ENCODE results near the gene ACVR2A. TPM values are rescaled to one million over a fixed set of nuclear protein-coding genes. Genes with fewer than 3 reads are reported as not detected.

Gene ACVR2A
- total RNA-seq, 1 experiment from 2014 or later: 13.4 TPM

- no peak overlapping the region for H2BK5ac ChIP-seq (ENCODE audit: insufficient read length, low read length)
- WGBS (ENCODE audit: extremely low coverage, insufficient read length, low lambda C conversion rate): no CpG with 5 or more reads among the region's 16 CpGs
- no peak overlapping the region for H2BK12ac ChIP-seq (ENCODE audit: insufficient read length, low read depth, low read length)
Measured at GRCh38 chr2:147827088-147827375, 17.8 kb upstream of the ACVR2A start.

More at GRCh38 chr2:147827088-147827375, 17.8 kb upstream of the ACVR2A start:
- no peak overlapping the region for H3K27ac Mint-ChIP-seq
- no peak overlapping the region for H4K8ac ChIP-seq (replicated peaks; ENCODE audit: insufficient read length, low read depth, low read length)
- H3K4me1 ChIP-seq (ENCODE audit: insufficient read depth, low read length): no peaks in the 10 kb centered on the region
- no peak overlapping the region for H2AFZ ChIP-seq (ENCODE audit: low read length)
- no peaks in the 10 kb centered on the region for H3K79me2 ChIP-seq (ENCODE audit: insufficient read depth, low read length)
- no peak overlapping the region for H4K91ac ChIP-seq (ENCODE audit: insufficient read length, low read depth, low read length)
- H3K4me1 Mint-ChIP-seq: no peaks in the 10 kb centered on the region
- no peak overlapping the region for H2BK20ac ChIP-seq (ENCODE audit: low read depth, low read length, poor library complexity, severe bottlenecking)
- no peak for DNase-seq
- H3K4me2 ChIP-seq (ENCODE audit: insufficient read depth, insufficient read length, low read length): no peak overlapping the region
- no peak overlapping the region for H2BK15ac ChIP-seq (ENCODE audit: low read depth, low read length)
- no peak overlapping the region for H3K14ac ChIP-seq (ENCODE audit: insufficient read depth, low read length)
- no peaks in the 10 kb centered on the region; the same call in 1 of the 2 replicates for H3K27me3 Mint-ChIP-seq (ENCODE audit: low read depth)
- H3K36me3 Mint-ChIP-seq (ENCODE audit: insufficient read depth in 1 of 3, low read depth in 3 of 3): peaks cover 0 to 8% (median 4%) of the 10 kb centered on the region in 3 experiments; a peak in 2 of 7 replicates
- H2AK5ac ChIP-seq (ENCODE audit: insufficient read length, low read length): no peak overlapping the region
- no peak for TF ChIP-seq CTCF (conservative IDR thresholded peaks at IDR 0.05)
- H3K23me2 ChIP-seq (ENCODE audit: insufficient read length, low read depth, low read length, poor library complexity, severe bottlenecking): no peaks in the 10 kb centered on the region
- H4K20me1 ChIP-seq (ENCODE audit: control insufficient read depth, insufficient read depth, insufficient read length): no peaks in the 10 kb centered on the region
- no peak overlapping the region for H3T11ph ChIP-seq (ENCODE audit: low read length)
- H3K9me3 ChIP-seq (ENCODE audit: control insufficient read depth, low read depth, low read length): no peaks in the 10 kb centered on the region
- no peaks in the 10 kb centered on the region for H3K79me1 ChIP-seq (ENCODE audit: insufficient read depth, low read depth, low read length, poor library complexity, severe bottlenecking)
- H3K4me3 Mint-ChIP-seq: no peak overlapping the region
- no peak overlapping the region for H3K4ac ChIP-seq (ENCODE audit: low read depth, low read length)
- no peaks in the 10 kb centered on the region for H3K27me3 ChIP-seq (ENCODE audit: insufficient read depth, low read length)
- H3K9me3 Mint-ChIP-seq: peaks cover 4 to 15% of the 10 kb centered on the region in 2 experiments; a peak in 4 of 5 replicates
- no peak overlapping the region for H3K56ac ChIP-seq (ENCODE audit: insufficient read length, low read depth, low read length)
- H3K27ac ChIP-seq (ENCODE audit: insufficient read length, low read depth, low read length): no peak overlapping the region
- H4K5ac ChIP-seq (ENCODE audit: insufficient read length, low read depth, low read length): no peak overlapping the region
- H3K9ac ChIP-seq (ENCODE audit: extremely low read depth, insufficient read length, low read length): no peak overlapping the region
- no peak overlapping the region for H2BK120ac ChIP-seq (ENCODE audit: low read depth, low read length, poor library complexity, severe bottlenecking)
- no peak overlapping the region for H3K18ac ChIP-seq (ENCODE audit: insufficient read length, low read depth, low read length)
- no peak overlapping the region for H3K23ac ChIP-seq (ENCODE audit: insufficient read length, low read depth, low read length)

Data from H9 (cell line).